NCI-H187 (cell line): Measurements from ENCODE around the gene KATNBL1.
"Not testable (repeated sequence)": the region's sequence is repeated elsewhere in the genome, so short reads cannot be mapped to it uniquely, and the experiment has no call there.

Experiments used
- DNase-seq, 2 experiments: peaks; one replicate each; lab custom pipeline; 2025; lab: John Stamatoyannopoulos, UW

The KATNBL1 gene

GRCh38 chr15:34193272-34193671 is 16.6 kb downstream of the KATNBL1 start:
- not testable (repeated sequence) for DNase-seq

GRCh38 chr15:34188711-34189110 is 21.2 kb downstream of the KATNBL1 start:
- DNase-seq, result no peak

GRCh38 chr15:34185666-34186065 is 24.2 kb downstream of the KATNBL1 start:
- no peak for DNase-seq

- no peak for DNase-seq
These were observed 27.0 kb downstream of the KATNBL1 start for GRCh38 chr15:34182942-34183341.

GRCh38 chr15:34179234-34179633 is 30.7 kb downstream of the KATNBL1 start:
- DNase-seq, result no peak

- DNase-seq, result not testable (repeated sequence)
These were observed 43.8 kb downstream of the KATNBL1 start for GRCh38 chr15:34165987-34166573.

- DNase-seq, result no peak
These were observed 48.5 kb downstream of the KATNBL1 start for GRCh38 chr15:34161329-34161963.

- no peak for DNase-seq
These were observed 49.2 kb downstream of the KATNBL1 start for GRCh38 chr15:34160735-34161134.

- no peak for DNase-seq
These were observed 51.5 kb downstream of the KATNBL1 start for GRCh38 chr15:34158355-34158754.

- DNase-seq, result no peak
These were observed 54.0 kb downstream of the KATNBL1 start for GRCh38 chr15:34155859-34156258.

GRCh38 chr15:34154725-34155204 is 55.1 kb downstream of the KATNBL1 start:
- DNase-seq, result no peak

- no peak for DNase-seq
These were observed 62.3 kb downstream of the KATNBL1 start for GRCh38 chr15:34147371-34148140.

- DNase-seq, result no peak
These were observed 76.4 kb downstream of the KATNBL1 start for GRCh38 chr15:34133511-34133910.

- no peak for DNase-seq
These were observed 77.0 kb downstream of the KATNBL1 start for GRCh38 chr15:34132881-34133280.

GRCh38 chr15:34128898-34129297 is 81.0 kb downstream of the KATNBL1 start:
- no peak for DNase-seq

- DNase-seq, result no peak
These were observed 83.4 kb downstream of the KATNBL1 start for GRCh38 chr15:34126522-34126921.

GRCh38 chr15:34125945-34126344 is 84.0 kb downstream of the KATNBL1 start:
- DNase-seq, result no peak

- no peak for DNase-seq
These were observed 85.2 kb downstream of the KATNBL1 start for GRCh38 chr15:34124651-34125050.

- no peak for DNase-seq
These were observed 87.1 kb downstream of the KATNBL1 start for GRCh38 chr15:34122771-34123183.

- not testable (repeated sequence) for DNase-seq
These were observed 88.1 kb downstream of the KATNBL1 start for GRCh38 chr15:34121786-34122185.

- not testable (repeated sequence) for DNase-seq
These were observed 89.5 kb downstream of the KATNBL1 start for GRCh38 chr15:34120420-34120819.

GRCh38 chr15:34119291-34119690 is 90.6 kb downstream of the KATNBL1 start:
- DNase-seq, result no peak

- DNase-seq, result no peak
These were observed 93.3 kb downstream of the KATNBL1 start for GRCh38 chr15:34116620-34117019.
